GM12891 (cell line): Measurements from ENCODE around the gene HDAC9.

ENCODE experiments used
- POLR2AphosphoS5 ChIP-seq: IDR thresholded peaks from 2 replicates; pipeline ENCODE4 v1.6.1; 2011; ENCODE audit warnings: low read depth, low read length, control low read depth
- TAF1 ChIP-seq: IDR thresholded peaks from 2 replicates; pipeline ENCODE4 v1.6.1; 2011; ENCODE audit warnings: low read depth, low read length, control low read depth

- TF ChIP-seq POLR2AphosphoS5 (no peak), TAF1 (no peak)
These were observed 261.0 kb downstream of the HDAC9 start for GRCh38 chr7:18756378-18757050.
